ENCODE measurements around the gene MED22.

The MED22 gene

GRCh38 chr9:133344071-133344470 is 3.9 kb downstream of the MED22 start:
- Histone ChIP-seq H3K27me3 (ENCODE audit: insufficient read depth, poor library complexity, severe bottlenecking) (no peaks in the 10 kb centered on the region), H3K27ac (replicated peaks) (no peak overlapping the region), H3K4me3 (replicated peaks; ENCODE audit: insufficient read depth, low read length) (no peak overlapping the region)
- no peak for DNase-seq (ENCODE audit: low read depth in 1 of 2, low spot score in 1 of 2)
- no peak for TF ChIP-seq POLR2AphosphoS5 (IDR thresholded peaks at IDR 0.05; ENCODE audit: low read depth)
- TF ChIP-seq SPI1 (IDR thresholded peaks at IDR 0.05; ENCODE audit: borderline replicate concordance, low read depth): no peak
- TF ChIP-seq, protein P1, sequence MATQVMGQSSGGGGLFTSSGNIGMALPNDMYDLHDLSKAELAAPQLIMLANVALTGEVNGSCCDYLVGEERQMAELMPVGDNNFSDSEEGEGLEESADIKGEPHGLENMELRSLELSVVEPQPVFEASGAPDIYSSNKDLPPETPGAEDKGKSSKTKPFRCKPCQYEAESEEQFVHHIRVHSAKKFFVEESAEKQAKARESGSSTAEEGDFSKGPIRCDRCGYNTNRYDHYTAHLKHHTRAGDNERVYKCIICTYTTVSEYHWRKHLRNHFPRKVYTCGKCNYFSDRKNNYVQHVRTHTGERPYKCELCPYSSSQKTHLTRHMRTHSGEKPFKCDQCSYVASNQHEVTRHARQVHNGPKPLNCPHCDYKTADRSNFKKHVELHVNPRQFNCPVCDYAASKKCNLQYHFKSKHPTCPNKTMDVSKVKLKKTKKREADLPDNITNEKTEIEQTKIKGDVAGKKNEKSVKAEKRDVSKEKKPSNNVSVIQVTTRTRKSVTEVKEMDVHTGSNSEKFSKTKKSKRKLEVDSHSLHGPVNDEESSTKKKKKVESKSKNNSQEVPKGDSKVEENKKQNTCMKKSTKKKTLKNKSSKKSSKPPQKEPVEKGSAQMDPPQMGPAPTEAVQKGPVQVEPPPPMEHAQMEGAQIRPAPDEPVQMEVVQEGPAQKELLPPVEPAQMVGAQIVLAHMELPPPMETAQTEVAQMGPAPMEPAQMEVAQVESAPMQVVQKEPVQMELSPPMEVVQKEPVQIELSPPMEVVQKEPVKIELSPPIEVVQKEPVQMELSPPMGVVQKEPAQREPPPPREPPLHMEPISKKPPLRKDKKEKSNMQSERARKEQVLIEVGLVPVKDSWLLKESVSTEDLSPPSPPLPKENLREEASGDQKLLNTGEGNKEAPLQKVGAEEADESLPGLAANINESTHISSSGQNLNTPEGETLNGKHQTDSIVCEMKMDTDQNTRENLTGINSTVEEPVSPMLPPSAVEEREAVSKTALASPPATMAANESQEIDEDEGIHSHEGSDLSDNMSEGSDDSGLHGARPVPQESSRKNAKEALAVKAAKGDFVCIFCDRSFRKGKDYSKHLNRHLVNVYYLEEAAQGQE (IDR thresholded peaks at IDR 0.05; ENCODE audit: insufficient replicate concordance, low read depth): no peak
- no peak for TF ChIP-seq GABPA (IDR thresholded peaks at IDR 0.05; ENCODE audit: low read depth)
- TF ChIP-seq, protein P2, sequence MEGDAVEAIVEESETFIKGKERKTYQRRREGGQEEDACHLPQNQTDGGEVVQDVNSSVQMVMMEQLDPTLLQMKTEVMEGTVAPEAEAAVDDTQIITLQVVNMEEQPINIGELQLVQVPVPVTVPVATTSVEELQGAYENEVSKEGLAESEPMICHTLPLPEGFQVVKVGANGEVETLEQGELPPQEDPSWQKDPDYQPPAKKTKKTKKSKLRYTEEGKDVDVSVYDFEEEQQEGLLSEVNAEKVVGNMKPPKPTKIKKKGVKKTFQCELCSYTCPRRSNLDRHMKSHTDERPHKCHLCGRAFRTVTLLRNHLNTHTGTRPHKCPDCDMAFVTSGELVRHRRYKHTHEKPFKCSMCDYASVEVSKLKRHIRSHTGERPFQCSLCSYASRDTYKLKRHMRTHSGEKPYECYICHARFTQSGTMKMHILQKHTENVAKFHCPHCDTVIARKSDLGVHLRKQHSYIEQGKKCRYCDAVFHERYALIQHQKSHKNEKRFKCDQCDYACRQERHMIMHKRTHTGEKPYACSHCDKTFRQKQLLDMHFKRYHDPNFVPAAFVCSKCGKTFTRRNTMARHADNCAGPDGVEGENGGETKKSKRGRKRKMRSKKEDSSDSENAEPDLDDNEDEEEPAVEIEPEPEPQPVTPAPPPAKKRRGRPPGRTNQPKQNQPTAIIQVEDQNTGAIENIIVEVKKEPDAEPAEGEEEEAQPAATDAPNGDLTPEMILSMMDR (IDR thresholded peaks at IDR 0.05; ENCODE audit: insufficient read depth, low read length): no peak

DNA sequence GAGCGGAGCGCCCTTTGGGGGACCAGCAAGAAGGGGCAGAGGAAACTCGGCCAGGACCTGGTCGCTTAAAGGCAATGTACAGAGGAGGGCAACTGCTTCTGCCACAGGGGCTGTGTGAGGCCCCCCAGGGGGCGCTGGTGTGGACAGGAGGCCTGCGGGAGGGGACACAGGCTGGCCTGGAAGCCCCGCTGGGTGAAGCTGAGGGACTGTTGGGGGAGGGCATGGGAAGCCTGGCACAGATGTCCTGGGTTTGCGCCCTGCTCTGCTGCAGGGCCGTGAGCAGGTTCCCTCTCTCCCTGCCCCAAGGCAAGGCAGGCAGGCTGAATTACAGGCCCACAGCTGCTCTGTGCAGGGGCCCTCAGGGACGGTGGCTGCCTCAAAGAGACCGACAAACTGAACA is 5.4 kb downstream of the MED22 start:
- TF ChIP-seq, protein P1 (IDR thresholded peaks at IDR 0.05; ENCODE audit: insufficient replicate concordance, low read depth): no peak
- TF ChIP-seq, protein P2 (IDR thresholded peaks at IDR 0.05; ENCODE audit: insufficient read depth, low read length): no peak
- no peak for TF ChIP-seq GABPA (IDR thresholded peaks at IDR 0.05; ENCODE audit: low read depth)
- TF ChIP-seq POLR2AphosphoS5 (IDR thresholded peaks at IDR 0.05; ENCODE audit: low read depth): no peak
- no peak for TF ChIP-seq SPI1 (IDR thresholded peaks at IDR 0.05; ENCODE audit: borderline replicate concordance, low read depth)
- Histone ChIP-seq H3K27ac (replicated peaks) (peak overlapping the region; percentile 56), H3K4me3 (replicated peaks; ENCODE audit: insufficient read depth, low read length) (no peak overlapping the region), H3K27me3 (ENCODE audit: insufficient read depth, poor library complexity, severe bottlenecking) (no peaks in the 10 kb centered on the region)
- no peak for DNase-seq (ENCODE audit: low read depth in 1 of 2, low spot score in 1 of 2)

GRCh38 chr9:133342069-133342406 is 5.9 kb downstream of the MED22 start:
- Histone ChIP-seq H3K27ac (replicated peaks) (peak overlapping the region; percentile 56), H3K4me3 (replicated peaks; ENCODE audit: insufficient read depth, low read length) (no peak overlapping the region), H3K27me3 (ENCODE audit: insufficient read depth, poor library complexity, severe bottlenecking) (no peaks in the 10 kb centered on the region)
- TF ChIP-seq POLR2AphosphoS5 (IDR thresholded peaks at IDR 0.05; ENCODE audit: low read depth): 0 out of 2 replicates have a peak, but pooled peaks have one; percentile 1
- TF ChIP-seq, protein P1 (IDR thresholded peaks at IDR 0.05; ENCODE audit: insufficient replicate concordance, low read depth): no peak
- no peak for DNase-seq (ENCODE audit: low read depth in 1 of 2, low spot score in 1 of 2)

Measured in HL-60 (cell line).